Measurements from ENCODE around the gene DST.
"Not testable (repeated sequence)": the region's sequence is repeated elsewhere in the genome, so short reads cannot be mapped to it uniquely, and the experiment has no call there.

Gene DST

GRCh38 chr6:56499095-56499494 lies 143.6 kb downstream of the DST start:
- H3K4me1 ChIP-seq (ENCODE audit: control insufficient read depth, insufficient read depth, low read length), result no peaks in the 10 kb centered on the region
- H3K4me3 ChIP-seq (ENCODE audit: low read depth, low read length), result no peak overlapping the region
- no peak overlapping the region for H3K9ac ChIP-seq (ENCODE audit: low read depth, low read length)
- H3K9me3 ChIP-seq (ENCODE audit: control insufficient read depth, insufficient read depth, low read length), result no peaks in the 10 kb centered on the region
- H3K36me3 ChIP-seq (ENCODE audit: control insufficient read depth, insufficient read depth, low read length), result peaks cover 5% of the 10 kb centered on the region
- no peaks in the 10 kb centered on the region for H3K27me3 ChIP-seq (ENCODE audit: control insufficient read depth, insufficient read depth, low read length)

GRCh38 chr6:56497691-56498090 lies 145.0 kb downstream of the DST start:
- H3K9me3 ChIP-seq (ENCODE audit: control insufficient read depth, insufficient read depth, low read length), result no peaks in the 10 kb centered on the region
- no peak overlapping the region for H3K4me3 ChIP-seq (ENCODE audit: low read depth, low read length)
- peaks cover 5% of the 10 kb centered on the region for H3K36me3 ChIP-seq (ENCODE audit: control insufficient read depth, insufficient read depth, low read length)

GRCh38 chr6:56497240-56497639 lies 145.4 kb downstream of the DST start:
- H3K9me3 ChIP-seq (ENCODE audit: control insufficient read depth, insufficient read depth, low read length), result no peaks in the 10 kb centered on the region
- no peaks in the 10 kb centered on the region for H3K4me1 ChIP-seq (ENCODE audit: control insufficient read depth, insufficient read depth, low read length)
- H3K4me3 ChIP-seq (ENCODE audit: low read depth, low read length), result no peak overlapping the region
- H3K9ac ChIP-seq (ENCODE audit: low read depth, low read length), result no peak overlapping the region
- no peaks in the 10 kb centered on the region for H3K27me3 ChIP-seq (ENCODE audit: control insufficient read depth, insufficient read depth, low read length)
- H3K36me3 ChIP-seq (ENCODE audit: control insufficient read depth, insufficient read depth, low read length), result peaks cover 5% of the 10 kb centered on the region

More at GRCh38 chr6:56497691-56498090, 145.0 kb downstream of the DST start:
- H3K4me1 ChIP-seq (ENCODE audit: control insufficient read depth, insufficient read depth, low read length), result no peaks in the 10 kb centered on the region
- H3K9ac ChIP-seq (ENCODE audit: low read depth, low read length), result no peak overlapping the region
- H3K27me3 ChIP-seq (ENCODE audit: control insufficient read depth, insufficient read depth, low read length), result no peaks in the 10 kb centered on the region

- H3K4me3 ChIP-seq (ENCODE audit: low read depth, low read length); H3K9me3 ChIP-seq (ENCODE audit: control insufficient read depth, insufficient read depth, low read length); H3K9ac ChIP-seq (ENCODE audit: low read depth, low read length); H3K4me1 ChIP-seq (ENCODE audit: control insufficient read depth, insufficient read depth, low read length); H3K27me3 ChIP-seq (ENCODE audit: control insufficient read depth, insufficient read depth, low read length); H3K36me3 ChIP-seq (ENCODE audit: control insufficient read depth, insufficient read depth, low read length): not testable (repeated sequence)
Measured at GRCh38 chr6:56496650-56497049, 146.0 kb downstream of the DST start.

GRCh38 chr6:56495654-56496053 lies 147.0 kb downstream of the DST start:
- Histone ChIP-seq H3K9me3 (ENCODE audit: control insufficient read depth, insufficient read depth, low read length) (no peaks in the 10 kb centered on the region), H3K36me3 (ENCODE audit: control insufficient read depth, insufficient read depth, low read length) (peaks cover 10% of the 10 kb centered on the region), H3K9ac (ENCODE audit: low read depth, low read length) (no peak overlapping the region), H3K27me3 (ENCODE audit: control insufficient read depth, insufficient read depth, low read length) (no peaks in the 10 kb centered on the region), H3K4me3 (ENCODE audit: low read depth, low read length) (no peak overlapping the region), H3K4me1 (ENCODE audit: control insufficient read depth, insufficient read depth, low read length) (no peaks in the 10 kb centered on the region)

- Histone ChIP-seq H3K4me1 (ENCODE audit: control insufficient read depth, insufficient read depth, low read length) (no peaks in the 10 kb centered on the region), H3K4me3 (ENCODE audit: low read depth, low read length) (no peak overlapping the region), H3K9ac (ENCODE audit: low read depth, low read length) (no peak overlapping the region), H3K27me3 (ENCODE audit: control insufficient read depth, insufficient read depth, low read length) (no peaks in the 10 kb centered on the region), H3K9me3 (ENCODE audit: control insufficient read depth, insufficient read depth, low read length) (no peaks in the 10 kb centered on the region), H3K36me3 (ENCODE audit: control insufficient read depth, insufficient read depth, low read length) (peaks cover 5% of the 10 kb centered on the region)
Measured at GRCh38 chr6:56491606-56492328, 150.9 kb downstream of the DST start.

- Histone ChIP-seq H3K27me3 (ENCODE audit: control insufficient read depth, insufficient read depth, low read length) (no peaks in the 10 kb centered on the region), H3K36me3 (ENCODE audit: control insufficient read depth, insufficient read depth, low read length) (peaks cover 5% of the 10 kb centered on the region), H3K9me3 (ENCODE audit: control insufficient read depth, insufficient read depth, low read length) (no peaks in the 10 kb centered on the region), H3K4me3 (ENCODE audit: low read depth, low read length) (no peak overlapping the region), H3K9ac (ENCODE audit: low read depth, low read length) (no peak overlapping the region), H3K4me1 (ENCODE audit: control insufficient read depth, insufficient read depth, low read length) (no peaks in the 10 kb centered on the region)
Measured at GRCh38 chr6:56490993-56491392, 151.7 kb downstream of the DST start.

- Histone ChIP-seq H3K9me3 (ENCODE audit: control insufficient read depth, insufficient read depth, low read length) (no peaks in the 10 kb centered on the region), H3K4me3 (ENCODE audit: low read depth, low read length) (no peak overlapping the region), H3K9ac (ENCODE audit: low read depth, low read length) (no peak overlapping the region), H3K27me3 (ENCODE audit: control insufficient read depth, insufficient read depth, low read length) (no peaks in the 10 kb centered on the region), H3K36me3 (ENCODE audit: control insufficient read depth, insufficient read depth, low read length) (peaks cover 5% of the 10 kb centered on the region), H3K4me1 (ENCODE audit: control insufficient read depth, insufficient read depth, low read length) (no peaks in the 10 kb centered on the region)
Measured at GRCh38 chr6:56489559-56489958, 153.1 kb downstream of the DST start.

- Histone ChIP-seq H3K9ac (ENCODE audit: low read depth, low read length) (no peak overlapping the region), H3K4me3 (ENCODE audit: low read depth, low read length) (no peak overlapping the region), H3K9me3 (ENCODE audit: control insufficient read depth, insufficient read depth, low read length) (no peaks in the 10 kb centered on the region), H3K36me3 (ENCODE audit: control insufficient read depth, insufficient read depth, low read length) (peaks cover 5% of the 10 kb centered on the region), H3K27me3 (ENCODE audit: control insufficient read depth, insufficient read depth, low read length) (no peaks in the 10 kb centered on the region), H3K4me1 (ENCODE audit: control insufficient read depth, insufficient read depth, low read length) (no peaks in the 10 kb centered on the region)
Measured at GRCh38 chr6:56488281-56488680, 154.4 kb downstream of the DST start.

GRCh38 chr6:56486681-56487080 lies 156.0 kb downstream of the DST start:
- Histone ChIP-seq H3K4me1 (ENCODE audit: control insufficient read depth, insufficient read depth, low read length) (no peaks in the 10 kb centered on the region), H3K27me3 (ENCODE audit: control insufficient read depth, insufficient read depth, low read length) (no peaks in the 10 kb centered on the region), H3K4me3 (ENCODE audit: low read depth, low read length) (no peak overlapping the region), H3K36me3 (ENCODE audit: control insufficient read depth, insufficient read depth, low read length) (peaks cover 3% of the 10 kb centered on the region), H3K9me3 (ENCODE audit: control insufficient read depth, insufficient read depth, low read length) (no peaks in the 10 kb centered on the region), H3K9ac (ENCODE audit: low read depth, low read length) (no peak overlapping the region)

GRCh38 chr6:56484669-56485068 lies 158.0 kb downstream of the DST start:
- Histone ChIP-seq H3K4me1 (ENCODE audit: control insufficient read depth, insufficient read depth, low read length) (no peaks in the 10 kb centered on the region), H3K27me3 (ENCODE audit: control insufficient read depth, insufficient read depth, low read length) (no peaks in the 10 kb centered on the region), H3K9me3 (ENCODE audit: control insufficient read depth, insufficient read depth, low read length) (no peaks in the 10 kb centered on the region), H3K4me3 (ENCODE audit: low read depth, low read length) (no peak overlapping the region), H3K9ac (ENCODE audit: low read depth, low read length) (no peak overlapping the region), H3K36me3 (ENCODE audit: control insufficient read depth, insufficient read depth, low read length) (no peaks in the 10 kb centered on the region)

GRCh38 chr6:56483929-56484328 lies 158.8 kb downstream of the DST start:
- H3K4me3 ChIP-seq (ENCODE audit: low read depth, low read length), result no peak overlapping the region
- H3K36me3 ChIP-seq (ENCODE audit: control insufficient read depth, insufficient read depth, low read length), result no peaks in the 10 kb centered on the region
- H3K9ac ChIP-seq (ENCODE audit: low read depth, low read length), result no peak overlapping the region
- no peaks in the 10 kb centered on the region for H3K4me1 ChIP-seq (ENCODE audit: control insufficient read depth, insufficient read depth, low read length)
- H3K27me3 ChIP-seq (ENCODE audit: control insufficient read depth, insufficient read depth, low read length), result no peaks in the 10 kb centered on the region
- H3K9me3 ChIP-seq (ENCODE audit: control insufficient read depth, insufficient read depth, low read length), result no peaks in the 10 kb centered on the region
